ENCODE measurements around the gene PITPNC1.

- TF ChIP-seq CTCF (IDR thresholded peaks at IDR 0.05) = no peak
- TF ChIP-seq POLR2A (IDR thresholded peaks at IDR 0.05) = no peak
- TF ChIP-seq POLR2AphosphoS5 (IDR thresholded peaks at IDR 0.05) = no peak
- TF ChIP-seq EP300 (IDR thresholded peaks at IDR 0.05) = no peak
Observed at GRCh38 chr17:67619555-67619954, 242.5 kb downstream of the PITPNC1 start.

All from gastroesophageal sphincter (tissue), 3 donors.